K562 (cell line): ENCODE measurements around the gene CDC6.

Experiments
- ARID2 ChIP-seq: fragments of 450-650 bp; IDR thresholded peaks from 2 replicates; pipeline ENCODE4 v1.6.1; 2017; ENCODE audit warnings: antibody characterized with exemption, mild to moderate bottlenecking
- ERF ChIP-seq: fragments of 450-650 bp; formaldehyde crosslinking; IDR thresholded peaks from 2 replicates; pipeline ENCODE4 v1.4.0; 2020; ENCODE audit warnings: mild to moderate bottlenecking, mixed read lengths
- ESRRB ChIP-seq: fragments of 250-450 bp; sonication (Bioruptor Pico); IDR thresholded peaks from 2 replicates; pipeline ENCODE4 v1.5.0; 2020; ENCODE audit warnings: mild to moderate bottlenecking, moderate library complexity, borderline replicate concordance
- HOMEZ ChIP-seq: fragments of 250-450 bp; sonication (Bioruptor Pico); IDR thresholded peaks from 2 replicates; pipeline ENCODE4 v1.4.0; 2020; ENCODE audit warnings: mild to moderate bottlenecking, moderate library complexity
- NFIC ChIP-seq: fragments of 450-650 bp; IDR thresholded peaks from 2 replicates; pipeline ENCODE4 v1.6.1; 2017; ENCODE audit warnings: mild to moderate bottlenecking, inconsistent platforms
- SNRNP70 ChIP-seq: fragments of 200-400 bp; formaldehyde crosslinking; optimal IDR thresholded peaks from 2 replicates; pipeline ENCODE3; 2017; ENCODE audit warnings: low read depth, low read length
- SRSF1 ChIP-seq: fragments of 200-400 bp; formaldehyde crosslinking; IDR thresholded peaks from 2 replicates; pipeline ENCODE4 v1.6.1; 2017; ENCODE audit warnings: mild to moderate bottlenecking, low read depth, low read length, moderate library complexity
- ZNF24 ChIP-seq: fragments of 450-650 bp; IDR thresholded peaks from 2 replicates; pipeline ENCODE4 v1.6.1; 2016

DNA sequence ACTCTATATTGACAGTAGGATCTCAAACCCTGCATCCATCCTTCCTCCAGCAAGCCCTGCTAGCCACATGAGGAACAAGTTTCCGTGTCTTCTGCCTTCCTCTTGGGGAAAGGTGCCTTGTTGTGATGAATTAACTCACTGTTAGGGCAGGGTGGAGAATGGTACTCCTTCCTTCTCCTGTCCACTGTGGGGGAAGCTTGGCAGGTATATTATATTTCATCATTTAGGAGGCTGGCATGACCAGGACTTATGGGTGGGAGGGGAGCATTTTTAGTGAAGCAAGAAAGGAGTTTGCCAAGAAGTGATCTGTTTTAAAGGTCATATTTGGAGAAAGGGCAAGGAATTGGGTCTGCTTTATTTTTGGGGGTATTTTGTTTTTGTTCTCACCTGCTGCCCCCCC is 9.3 kb upstream of the CDC6 start:
- TF ChIP-seq ESRRB (CRISPR knock-in tag) (no peak), SNRNP70 (no peak), NFIC (no peak), ZNF24 (no peak), SRSF1 (no peak), HOMEZ (CRISPR knock-in tag) (no peak), ARID2 (no peak), ERF (no peak)
